ENCODE results near the gene POLN. TPM values are rescaled to one million over a fixed set of nuclear protein-coding genes. Genes with fewer than 3 reads are reported as not detected.

POLN gene
- total and polyA plus RNA-seq, 2 donors = 1.1 to 2.9 TPM

GRCh38 chr4:2271279-2272025, 29.5 kb upstream of the POLN start:
- Histone ChIP-seq H3K4me3 (ENCODE audit: low read length in 2 of 2) (no peak overlapping the region), H3K4me1 (ENCODE audit: control insufficient read depth in 2 of 2, insufficient read depth in 2 of 2, low read length in 2 of 2) (peaks cover 0 to 12% of the 10 kb centered on the region in 2 donors), H3K27ac (ENCODE audit: low read depth in 1 of 2, low read length in 1 of 2) (no peak overlapping the region), H3K27me3 (ENCODE audit: control insufficient read depth in 2 of 2, insufficient read depth in 1 of 2, low read length in 1 of 2) (peaks cover 0 to 5% of the 10 kb centered on the region in 2 donors), H3K36me3 (ENCODE audit: control insufficient read depth in 2 of 2, insufficient read depth in 2 of 2, low read length in 1 of 2) (no peaks in the 10 kb centered on the region), H3K9me3 (ENCODE audit: control insufficient read depth in 2 of 2, insufficient read depth in 1 of 2, low read length in 1 of 2) (no peaks in the 10 kb centered on the region)
- WGBS = 95% methylated on average over 27 of the region's 27 CpGs
- no peak for DNase-seq (ENCODE audit: low read depth in 6 of 9, low spot score in 9 of 9)

- no peak for DNase-seq (ENCODE audit: low read depth in 6 of 9, low spot score in 9 of 9)
Measured at GRCh38 chr4:2270341-2271165, 28.6 kb upstream of the POLN start.

GRCh38 chr4:2269618-2270163, 27.8 kb upstream of the POLN start:
- no peak overlapping the region for H3K27ac ChIP-seq (ENCODE audit: low read depth in 1 of 2, low read length in 1 of 2)
- WGBS = 89% methylated on average over 12 of the region's 12 CpGs
- no peaks in the 10 kb centered on the region for H3K9me3 ChIP-seq (ENCODE audit: control insufficient read depth in 2 of 2, insufficient read depth in 1 of 2, low read length in 1 of 2)
- H3K4me1 ChIP-seq (ENCODE audit: control insufficient read depth in 2 of 2, insufficient read depth in 2 of 2, low read length in 2 of 2) = peaks cover under 1 to 18% of the 10 kb centered on the region in 2 donors
- H3K36me3 ChIP-seq (ENCODE audit: control insufficient read depth in 2 of 2, insufficient read depth in 2 of 2, low read length in 1 of 2) = no peaks in the 10 kb centered on the region
- peaks cover 0 to 5% of the 10 kb centered on the region in 2 donors for H3K27me3 ChIP-seq (ENCODE audit: control insufficient read depth in 2 of 2, insufficient read depth in 1 of 2, low read length in 1 of 2)
- no peak for DNase-seq (ENCODE audit: low read depth in 6 of 9, low spot score in 9 of 9)
- H3K4me3 ChIP-seq (ENCODE audit: low read length in 2 of 2) = no peak overlapping the region

More at GRCh38 chr4:2270341-2271165, 28.6 kb upstream of the POLN start:
- no peak overlapping the region for H3K27ac ChIP-seq (ENCODE audit: low read depth in 1 of 2, low read length in 1 of 2)
- H3K4me3 ChIP-seq (ENCODE audit: low read length in 2 of 2) = no peak overlapping the region
- H3K9me3 ChIP-seq (ENCODE audit: control insufficient read depth in 2 of 2, insufficient read depth in 1 of 2, low read length in 1 of 2) = no peaks in the 10 kb centered on the region
- peaks cover 0 to 17% of the 10 kb centered on the region in 2 donors for H3K4me1 ChIP-seq (ENCODE audit: control insufficient read depth in 2 of 2, insufficient read depth in 2 of 2, low read length in 2 of 2)
- H3K36me3 ChIP-seq (ENCODE audit: control insufficient read depth in 2 of 2, insufficient read depth in 2 of 2, low read length in 1 of 2) = no peaks in the 10 kb centered on the region
- WGBS = 94% methylated on average over 34 of the region's 34 CpGs
- peaks cover 0 to 5% of the 10 kb centered on the region in 2 donors for H3K27me3 ChIP-seq (ENCODE audit: control insufficient read depth in 2 of 2, insufficient read depth in 1 of 2, low read length in 1 of 2)

- DNase-seq (ENCODE audit: low read depth in 6 of 9, low spot score in 9 of 9) = no peak
- peaks cover 0 to 5% of the 10 kb centered on the region in 2 donors for H3K27me3 ChIP-seq (ENCODE audit: control insufficient read depth in 2 of 2, insufficient read depth in 1 of 2, low read length in 1 of 2)
- H3K9me3 ChIP-seq (ENCODE audit: control insufficient read depth in 2 of 2, insufficient read depth in 1 of 2, low read length in 1 of 2) = no peaks in the 10 kb centered on the region
- H3K27ac ChIP-seq (ENCODE audit: low read depth in 1 of 2, low read length in 1 of 2) = no peak overlapping the region
- no peak overlapping the region for H3K4me3 ChIP-seq (ENCODE audit: low read length in 2 of 2)
- H3K4me1 ChIP-seq (ENCODE audit: control insufficient read depth in 2 of 2, insufficient read depth in 2 of 2, low read length in 2 of 2) = peaks cover 6 to 23% of the 10 kb centered on the region in 2 donors
- H3K36me3 ChIP-seq (ENCODE audit: control insufficient read depth in 2 of 2, insufficient read depth in 2 of 2, low read length in 1 of 2) = no peaks in the 10 kb centered on the region
- WGBS = 89% methylated on average over 6 of the region's 6 CpGs
Measured at GRCh38 chr4:2269206-2269531, 27.2 kb upstream of the POLN start.

GRCh38 chr4:2268357-2269205, 26.7 kb upstream of the POLN start:
- Histone ChIP-seq H3K27me3 (ENCODE audit: control insufficient read depth in 2 of 2, insufficient read depth in 1 of 2, low read length in 1 of 2) (peaks cover 0 to 5% of the 10 kb centered on the region in 2 donors), H3K4me3 (ENCODE audit: low read length in 2 of 2) (no peak overlapping the region), H3K9me3 (ENCODE audit: control insufficient read depth in 2 of 2, insufficient read depth in 1 of 2, low read length in 1 of 2) (no peaks in the 10 kb centered on the region), H3K27ac (ENCODE audit: low read depth in 1 of 2, low read length in 1 of 2) (no peak overlapping the region), H3K4me1 (ENCODE audit: control insufficient read depth in 2 of 2, insufficient read depth in 2 of 2, low read length in 2 of 2) (peaks cover 12 to 24% of the 10 kb centered on the region in 2 donors), H3K36me3 (ENCODE audit: control insufficient read depth in 2 of 2, insufficient read depth in 2 of 2, low read length in 1 of 2) (no peaks in the 10 kb centered on the region)
- no peak for DNase-seq (ENCODE audit: low read depth in 6 of 9, low spot score in 9 of 9)
- WGBS = 87% methylated on average over 22 of the region's 22 CpGs

- no peaks in the 10 kb centered on the region for H3K36me3 ChIP-seq (ENCODE audit: control insufficient read depth in 2 of 2, insufficient read depth in 2 of 2, low read length in 1 of 2)
- H3K27me3 ChIP-seq (ENCODE audit: control insufficient read depth in 2 of 2, insufficient read depth in 1 of 2, low read length in 1 of 2) = peaks cover 0 to 5% of the 10 kb centered on the region in 2 donors
- H3K4me1 ChIP-seq (ENCODE audit: control insufficient read depth in 2 of 2, insufficient read depth in 2 of 2, low read length in 2 of 2) = peaks cover 18 to 29% of the 10 kb centered on the region in 2 donors
- no peak for DNase-seq (ENCODE audit: low read depth in 6 of 9, low spot score in 9 of 9)
- H3K4me3 ChIP-seq (ENCODE audit: low read length in 2 of 2) = no peak overlapping the region
- no peak overlapping the region for H3K27ac ChIP-seq (ENCODE audit: low read depth in 1 of 2, low read length in 1 of 2)
- H3K9me3 ChIP-seq (ENCODE audit: control insufficient read depth in 2 of 2, insufficient read depth in 1 of 2, low read length in 1 of 2) = no peaks in the 10 kb centered on the region
- 95% methylated on average over 12 of the region's 12 CpGs for WGBS
Measured at GRCh38 chr4:2267841-2268240, 25.9 kb upstream of the POLN start.

- Histone ChIP-seq H3K27ac (ENCODE audit: low read depth in 1 of 2, low read length in 1 of 2) (no peak overlapping the region), H3K36me3 (ENCODE audit: control insufficient read depth in 2 of 2, insufficient read depth in 2 of 2, low read length in 1 of 2) (no peaks in the 10 kb centered on the region), H3K9me3 (ENCODE audit: control insufficient read depth in 2 of 2, insufficient read depth in 1 of 2, low read length in 1 of 2) (no peaks in the 10 kb centered on the region), H3K4me1 (ENCODE audit: control insufficient read depth in 2 of 2, insufficient read depth in 2 of 2, low read length in 2 of 2) (peaks cover 18 to 27% of the 10 kb centered on the region in 2 donors), H3K4me3 (ENCODE audit: low read length in 2 of 2) (no peak overlapping the region), H3K27me3 (ENCODE audit: control insufficient read depth in 2 of 2, insufficient read depth in 1 of 2, low read length in 1 of 2) (peaks cover 0 to 5% of the 10 kb centered on the region in 2 donors)
- DNase-seq (ENCODE audit: low read depth in 6 of 9, low spot score in 9 of 9) = no peak
- WGBS = 95% methylated on average over 18 of the region's 18 CpGs
Measured at GRCh38 chr4:2267320-2267811, 25.4 kb upstream of the POLN start.

GRCh38 chr4:2266821-2267220, 24.9 kb upstream of the POLN start:
- Histone ChIP-seq H3K4me3 (ENCODE audit: low read length in 2 of 2) (no peak overlapping the region), H3K27me3 (ENCODE audit: control insufficient read depth in 2 of 2, insufficient read depth in 1 of 2, low read length in 1 of 2) (peaks cover 0 to 5% of the 10 kb centered on the region in 2 donors), H3K27ac (ENCODE audit: low read depth in 1 of 2, low read length in 1 of 2) (no peak overlapping the region), H3K4me1 (ENCODE audit: control insufficient read depth in 2 of 2, insufficient read depth in 2 of 2, low read length in 2 of 2) (peaks cover 18 to 27% of the 10 kb centered on the region in 2 donors), H3K36me3 (ENCODE audit: control insufficient read depth in 2 of 2, insufficient read depth in 2 of 2, low read length in 1 of 2) (no peaks in the 10 kb centered on the region), H3K9me3 (ENCODE audit: control insufficient read depth in 2 of 2, insufficient read depth in 1 of 2, low read length in 1 of 2) (no peaks in the 10 kb centered on the region)
- DNase-seq (ENCODE audit: low read depth in 6 of 9, low spot score in 9 of 9) = no peak
- WGBS = 89% methylated on average over 5 of the region's 5 CpGs

Measured in thymus (tissue), 11 donors.